Colon (tissue), 2 donors: ENCODE measurements around the gene CFAP77.

ENCODE experiments used
- FAIRE-seq: peaks from 2 replicates; lab custom pipeline; 2012; peaks lifted over from hg19 to GRCh38; lab: Jason Lieb, UNC
- donor health status: control.
- donor health status: control.

CFAP77 gene

GRCh38 chr9:132408521-132408920 lies 1.5 kb upstream of the CFAP77 start:
- FAIRE-seq: no peak

GRCh38 chr9:132410642-132411041 lies 631 bp downstream of the CFAP77 start:
- FAIRE-seq: no peak

GRCh38 chr9:132411091-132411508 lies 1.1 kb downstream of the CFAP77 start:
- no peak for FAIRE-seq

DNA sequence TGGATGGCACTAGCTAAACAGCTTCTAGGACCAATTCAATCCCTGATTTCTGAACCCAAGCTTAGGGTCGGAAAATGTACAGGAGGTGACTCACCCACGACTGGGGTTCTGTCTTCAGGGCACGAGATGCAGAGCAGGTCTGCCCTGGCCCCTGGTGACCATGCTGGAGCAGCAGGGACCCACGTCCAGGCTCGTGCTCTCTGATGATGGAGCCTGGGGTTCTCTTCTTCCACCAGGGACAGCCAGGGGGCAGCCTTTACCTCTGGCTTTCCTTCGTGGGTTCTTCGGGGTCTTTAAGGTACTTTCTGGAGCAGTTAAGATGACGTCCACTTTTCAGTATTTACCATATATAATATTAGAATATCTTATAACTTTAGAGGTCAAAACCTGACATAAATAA lies 2.1 kb downstream of the CFAP77 start:
- no peak for FAIRE-seq

DNA sequence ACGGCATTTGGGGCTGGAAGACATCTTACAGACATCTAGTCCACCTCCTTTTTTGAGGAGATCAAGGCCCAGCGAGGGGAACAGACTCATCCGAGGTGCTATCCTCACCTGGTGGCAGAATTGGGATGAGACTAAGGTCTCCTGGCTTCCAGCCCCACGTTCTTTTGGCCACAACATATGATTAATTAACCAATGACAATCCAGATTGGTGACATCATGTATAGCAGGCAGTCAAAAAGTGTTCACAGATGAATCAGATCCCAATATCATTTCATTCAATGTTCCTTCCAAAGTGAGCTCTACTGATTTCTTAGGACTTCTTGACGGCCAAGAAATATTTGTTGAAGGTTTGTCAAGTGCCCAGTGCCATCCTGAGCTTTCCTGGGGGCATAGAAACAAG lies 3.9 kb downstream of the CFAP77 start:
- FAIRE-seq: no peak

- no peak for FAIRE-seq
These were observed 4.7 kb downstream of the CFAP77 start for GRCh38 chr9:132414731-132415130.

DNA sequence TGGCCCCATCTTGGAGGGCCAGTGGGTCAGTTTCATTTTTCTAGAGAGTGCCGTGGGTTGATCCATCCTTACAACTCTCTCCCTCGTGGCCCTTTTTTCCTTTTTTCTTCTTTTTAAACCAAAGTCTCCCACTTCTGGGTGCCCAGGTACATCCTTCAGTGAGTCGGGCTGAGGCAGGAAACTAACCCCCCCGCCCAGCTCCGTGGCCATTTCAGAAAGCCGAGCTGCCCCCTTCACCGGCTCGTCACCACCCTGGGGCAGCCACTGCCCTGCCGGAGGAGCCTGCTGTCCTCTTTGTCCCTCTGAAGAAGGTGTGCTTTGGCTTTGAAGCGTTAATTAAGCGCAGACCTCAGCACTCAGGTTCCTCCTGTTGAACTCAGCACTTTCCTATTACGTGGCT lies 5.2 kb downstream of the CFAP77 start:
- no peak for FAIRE-seq

DNA sequence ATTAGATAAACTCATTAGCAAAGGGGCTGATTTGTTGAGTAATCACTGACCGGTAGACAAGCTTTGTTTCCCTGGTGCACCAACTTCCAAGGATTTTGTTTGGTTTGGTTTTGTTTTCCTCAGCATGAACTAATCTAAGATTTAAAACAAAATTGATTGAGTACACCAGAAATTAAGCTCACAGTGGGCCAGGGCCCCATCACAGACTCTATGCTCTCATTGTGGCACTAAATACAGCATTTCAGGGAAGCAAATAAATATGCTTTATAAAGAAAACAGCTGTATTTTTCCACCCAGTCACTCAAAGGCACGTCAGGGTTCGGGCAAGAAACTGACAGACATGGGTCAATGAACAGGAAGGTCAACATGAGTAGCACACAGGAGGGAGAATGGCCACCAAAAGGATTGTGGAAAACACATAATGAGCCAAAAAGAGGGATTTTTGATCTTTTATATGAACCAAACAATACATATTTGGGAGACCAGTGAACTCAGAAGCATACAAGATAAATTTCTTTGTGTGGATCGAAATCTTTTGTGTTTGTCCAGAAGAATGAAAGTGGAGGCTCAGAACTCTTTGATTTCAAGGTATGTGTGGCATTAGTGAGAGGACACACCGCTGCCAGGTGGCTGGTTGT lies 8.8 kb downstream of the CFAP77 start:
- no peak for FAIRE-seq

GRCh38 chr9:132422574-132422973 lies 12.6 kb downstream of the CFAP77 start:
- FAIRE-seq: no peak

DNA sequence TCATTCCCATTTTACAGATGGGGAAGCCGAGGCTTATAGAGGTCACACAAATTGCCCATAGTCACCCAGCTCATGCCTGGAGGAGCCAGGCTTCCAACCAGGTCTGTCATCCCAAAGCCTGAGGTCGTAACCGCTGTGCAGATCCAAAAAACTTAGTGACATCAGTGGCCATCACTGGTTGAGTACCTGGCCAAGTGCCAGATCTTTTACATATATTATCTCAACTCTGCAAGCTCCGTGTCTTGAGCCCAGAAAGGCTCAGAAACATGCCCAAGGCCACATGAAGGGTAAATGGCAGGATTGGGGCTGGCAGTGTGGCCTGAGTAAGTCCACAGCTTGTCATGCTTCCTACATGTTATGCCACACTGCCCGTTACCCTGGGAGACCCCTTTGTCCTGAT lies 13.5 kb downstream of the CFAP77 start:
- no peak for FAIRE-seq

GRCh38 chr9:132424857-132425674 lies 15.1 kb downstream of the CFAP77 start:
- no peak for FAIRE-seq

GRCh38 chr9:132425675-132426062 lies 15.7 kb downstream of the CFAP77 start:
- FAIRE-seq: no peak

- FAIRE-seq: no peak
These were observed 16.8 kb downstream of the CFAP77 start for GRCh38 chr9:132426639-132427414.

DNA sequence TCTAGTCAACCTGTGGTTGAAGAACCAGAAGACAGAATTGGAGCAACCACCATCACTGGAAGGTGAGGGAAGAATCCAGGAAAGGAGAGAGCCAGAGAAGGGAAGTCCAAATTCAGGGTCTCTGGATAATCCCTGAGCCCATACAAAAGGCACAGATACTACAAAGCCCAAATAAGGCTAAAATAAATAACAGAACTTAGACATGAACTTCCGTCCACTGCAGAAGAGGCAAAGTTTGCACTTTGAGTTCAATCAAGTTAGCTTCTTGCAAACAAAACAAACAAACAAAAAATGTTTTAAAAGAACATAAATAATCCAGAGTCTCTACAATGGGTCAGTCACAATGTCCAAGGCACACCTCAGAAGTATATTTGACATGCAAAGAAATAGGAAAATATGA lies 21.0 kb downstream of the CFAP77 start:
- FAIRE-seq: no peak

- no peak for FAIRE-seq
These were observed 24.9 kb downstream of the CFAP77 start for GRCh38 chr9:132434881-132435280.

DNA sequence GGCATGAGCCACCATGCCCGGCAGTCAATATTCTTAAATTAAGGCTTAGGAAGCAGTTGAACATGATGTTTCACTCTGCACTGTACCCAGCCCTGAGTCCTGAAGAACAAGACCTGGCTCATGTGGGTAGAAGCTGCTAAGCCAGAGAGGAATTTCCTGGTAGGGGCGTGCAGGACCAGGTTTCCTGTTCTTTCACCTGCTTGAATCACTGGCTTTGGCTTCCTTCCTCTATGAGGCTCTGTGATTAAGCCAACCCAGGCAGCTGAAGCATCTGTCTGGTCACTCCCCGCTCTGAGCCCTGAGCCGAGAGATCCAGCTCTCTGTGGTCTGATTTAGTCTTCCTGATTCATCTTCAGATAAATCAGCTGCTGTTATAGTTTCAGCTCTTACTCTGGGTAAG lies 29.1 kb downstream of the CFAP77 start:
- FAIRE-seq: no peak

DNA sequence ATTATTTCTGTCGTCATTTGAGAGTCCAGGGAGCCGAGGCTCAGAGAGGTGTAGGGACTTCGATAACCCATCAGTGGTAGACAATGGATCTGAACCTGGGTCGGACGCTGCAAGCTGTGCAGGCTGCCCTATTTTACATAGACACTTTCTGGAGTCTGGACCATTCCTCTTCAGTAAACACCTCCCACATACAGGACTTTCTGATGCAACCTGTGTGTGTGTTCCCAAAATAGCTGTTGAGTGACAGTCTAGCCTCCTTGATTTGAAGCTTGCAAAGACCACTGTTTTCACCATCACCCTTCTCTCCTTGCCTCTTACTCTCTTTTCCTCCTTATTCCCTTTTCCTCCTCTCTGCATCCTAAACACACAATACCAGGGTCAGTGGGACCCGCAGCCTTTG lies 30.7 kb downstream of the CFAP77 start:
- no peak for FAIRE-seq

GRCh38 chr9:132441404-132441803 lies 31.4 kb downstream of the CFAP77 start:
- no peak for FAIRE-seq

- no peak for FAIRE-seq
These were observed 34.1 kb downstream of the CFAP77 start for GRCh38 chr9:132443951-132444607.

GRCh38 chr9:132446887-132447286 lies 36.9 kb downstream of the CFAP77 start:
- FAIRE-seq: no peak

GRCh38 chr9:132447346-132447745 lies 37.3 kb downstream of the CFAP77 start:
- FAIRE-seq: no peak

DNA sequence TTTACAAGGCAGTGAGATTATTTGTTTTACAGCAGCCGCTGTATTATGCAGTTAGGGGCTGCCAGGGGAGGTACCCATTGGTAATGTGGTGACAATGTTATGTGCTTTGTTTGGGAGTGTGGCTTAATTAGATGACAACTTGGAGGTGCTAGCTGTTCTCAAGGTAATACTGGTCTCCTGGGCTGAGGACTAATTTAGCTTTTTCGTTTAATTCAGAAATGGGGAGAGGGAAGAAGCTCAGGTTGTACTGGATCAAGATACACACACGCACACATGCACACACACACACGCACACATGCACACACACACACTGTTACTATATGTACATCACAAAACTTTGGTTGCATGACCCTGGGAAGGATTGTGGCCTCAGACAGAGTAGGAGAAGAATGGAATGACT lies 37.9 kb downstream of the CFAP77 start:
- no peak for FAIRE-seq

GRCh38 chr9:132451276-132451675 lies 41.3 kb downstream of the CFAP77 start:
- FAIRE-seq: no peak
